HepG2 (cell line): ENCODE data around the gene ANKRD40. TPM values are rescaled to one million over a fixed set of nuclear protein-coding genes. Genes with fewer than 3 reads are reported as not detected.

Experiments used
- ARID2 ChIP-seq: sonication (generic); formaldehyde crosslinking; IDR thresholded peaks from 2 replicates; pipeline ENCODE4 v1.8.1; 2022; ENCODE audit warnings: mild to moderate bottlenecking, missing genetic modification reagents, borderline replicate concordance
- ATM ChIP-seq: fragments of 450-650 bp; IDR thresholded peaks from 2 replicates; pipeline ENCODE4 v1.7.1; 2017; ENCODE audit warnings: mild to moderate bottlenecking, borderline replicate concordance
- CSRNP2 ChIP-seq: sonication (generic); formaldehyde crosslinking; conservative IDR thresholded peaks from 2 replicates; pipeline ENCODE4 v1.8.0; 2022; ENCODE audit warnings: low read depth, missing genetic modification reagents
- CTCF ChIP-seq: sonication (generic); formaldehyde crosslinking; IDR thresholded peaks from 2 replicates; pipeline ENCODE4 v1.5.0; 2020; ENCODE audit warnings: mild to moderate bottlenecking, missing genetic modification reagents, moderate library complexity
- FOXP1 ChIP-seq, 2 experiments: fragments of 450-650 bp in 1 of 2; IDR thresholded peaks; 2 replicates each; pipeline ENCODE4 v1.6.1; 2017 to 2018; ENCODE audit warnings: antibody characterized with exemption in 1 of 2
- HNF4A ChIP-seq: sonication (generic); formaldehyde crosslinking; IDR thresholded peaks from 2 replicates; pipeline ENCODE4 v1.4.0; 2020; ENCODE audit warnings: missing genetic modification reagents
- KAT8 ChIP-seq: IDR thresholded peaks from 2 replicates; pipeline ENCODE4 v1.6.1; 2016; ENCODE audit warnings: missing genetic modification reagents, missing compliant biosample characterization
- SALL1 ChIP-seq: sonication (generic); formaldehyde crosslinking; IDR thresholded peaks from 2 replicates; pipeline ENCODE4 v1.8.0; 2022; ENCODE audit warnings: mild to moderate bottlenecking, missing genetic modification reagents
- SPEN ChIP-seq: sonication (generic); formaldehyde crosslinking; IDR thresholded peaks from 2 replicates; pipeline ENCODE4 v1.5.1; 2020; ENCODE audit warnings: low read depth, mild to moderate bottlenecking, missing genetic modification reagents
- ZBTB26 ChIP-seq: IDR thresholded peaks from 2 replicates; pipeline ENCODE4 v1.6.1; 2016; ENCODE audit warnings: missing compliant biosample characterization, missing genetic modification reagents, borderline replicate concordance
- ZBTB34 ChIP-seq: sonication (generic); formaldehyde crosslinking; IDR thresholded peaks from 2 replicates; pipeline ENCODE4 v1.8.0; 2022; ENCODE audit warnings: mild to moderate bottlenecking, missing genetic modification reagents
- ZFYVE20 ChIP-seq: sonication (generic); formaldehyde crosslinking; IDR thresholded peaks from 2 replicates; pipeline ENCODE4 v1.8.0; 2023; ENCODE audit warnings: low read depth, mild to moderate bottlenecking, moderate library complexity, missing genetic modification reagents, borderline replicate concordance
- ZNF263 ChIP-seq: sonication (generic); formaldehyde crosslinking; IDR thresholded peaks from 2 replicates; pipeline ENCODE4 v1.4.0; 2020; ENCODE audit warnings: missing genetic modification reagents
- ZNF280D ChIP-seq: sonication (generic); formaldehyde crosslinking; IDR thresholded peaks from 2 replicates; pipeline ENCODE4 v1.5.1; 2020; ENCODE audit warnings: mild to moderate bottlenecking, missing genetic modification reagents
- ZNF281 ChIP-seq: sonication (generic); formaldehyde crosslinking; IDR thresholded peaks from 2 replicates; pipeline ENCODE4 v1.4.0; 2020; ENCODE audit warnings: missing genetic modification reagents, borderline replicate concordance
- ZNF3 ChIP-seq: IDR thresholded peaks from 2 replicates; pipeline ENCODE4 v1.7.0; 2017; ENCODE audit warnings: inconsistent platforms
- ZNF572 ChIP-seq: sonication (generic); formaldehyde crosslinking; IDR thresholded peaks from 2 replicates; pipeline ENCODE4 v1.5.1; 2020; ENCODE audit warnings: mild to moderate bottlenecking, missing genetic modification reagents
- polyA plus RNA-seq, 8 experiments: library from polyadenylated mRNA; depleted of rRNA in 3 of 8; stranded (reverse) in 7 of 8; unstranded in 1 of 8; fragments of >200 nt; fragmentation: Illumina TruSeq in 4 of 8; extraction: Trizol in 4 of 8; gene quantifications; 2 replicates each; pipeline versions ENCODE4 v1.2.1 to v1.2.3, GENCODE V29; 2011 to 2016; ENCODE audit warnings: low read depth in 4 of 8, missing spikeins in 1 of 8, mixed read lengths in 1 of 8; ENCODE audit not compliant: insufficient read depth in 1 of 8
- total RNA-seq, 5 experiments: library from RNA; depleted of rRNA; stranded (reverse); fragments of >200 nt; fragmentation: Illumina TruSeq; extraction: Trizol; gene quantifications; 2 replicates each; pipeline ENCODE4 v1.2.3, GENCODE V29; 2016; ENCODE audit warnings: low read depth in 1 of 5

Gene ANKRD40
- total and polyA plus RNA-seq, 2 of the 13 experiments (the other 11 are each of a cell fraction or from before 2014, with no cell fraction given), result 35.0 to 46.4 TPM

GRCh38 chr17:50682938-50683337 lies 24.8 kb downstream of the ANKRD40 start (continued):
- no peak for TF ChIP-seq ZNF281 (CRISPR knock-in tag)
- no peak for TF ChIP-seq SPEN (CRISPR knock-in tag)
- TF ChIP-seq ZNF3, result peak; percentile 82
- no peak for TF ChIP-seq SALL1
- 0 out of 2 replicates have a peak, but pooled peaks have one; percentile 25 for TF ChIP-seq KAT8
- TF ChIP-seq CTCF (CRISPR knock-in tag), result no peak
- 0 out of 2 replicates have a peak, but pooled peaks have one; percentile 34 for TF ChIP-seq ZNF280D (CRISPR knock-in tag)
- TF ChIP-seq ZBTB26, result no peak
- no peak for TF ChIP-seq CSRNP2 (CRISPR knock-in tag)
- 0 out of 2 replicates have a peak, but pooled peaks have one; percentile 2 for TF ChIP-seq HNF4A (CRISPR knock-in tag)
- no peak for TF ChIP-seq ZBTB34 (CRISPR knock-in tag)
- TF ChIP-seq ZFYVE20 (CRISPR knock-in tag), result no peak
- no peak for TF ChIP-seq ATM
- TF ChIP-seq ARID2 (CRISPR knock-in tag), result 0 out of 2 replicates have a peak, but pooled peaks have one; percentile 51
- no peak for TF ChIP-seq ZNF263 (CRISPR knock-in tag)
- TF ChIP-seq ZNF572 (CRISPR knock-in tag), result no peak
- no peak for TF ChIP-seq FOXP1 (IDR thresholded peaks at IDR 0.05)
- TF ChIP-seq FOXP1 (CRISPR knock-in tag; IDR thresholded peaks at IDR 0.05), result no peak
